HL-60/S4 treated with phorbol 12-myristate 13-acetate at 8.2 ng/mL for 4 days and 3 days (cell line): ENCODE data around the gene TMPO.
"Not testable (repeated sequence)": the region's sequence is repeated elsewhere in the genome, so short reads cannot be mapped to it uniquely, and the experiment has no call there.

Experiments used
- in situ Hi-C: fragments of 300-500 bp; cut with MboI; formaldehyde crosslinking; loops from 2 replicates; pipeline ENCODE4 v1.15.0; 2022; ENCODE audit warnings: low sequenced_read_pairs

TMPO gene

GRCh38 chr12:98578392-98578791 is 63.0 kb downstream of the TMPO start:
- in situ Hi-C loops = no loop called here

GRCh38 chr12:98578821-98579220 is 63.4 kb downstream of the TMPO start:
- in situ Hi-C loops = no loop called here

- in situ Hi-C loops = no loop called here
These were observed 64.0 kb downstream of the TMPO start for GRCh38 chr12:98579347-98579746.

GRCh38 chr12:98579835-98580234 is 64.4 kb downstream of the TMPO start:
- in situ Hi-C loops = no loop called here

- in situ Hi-C loops = no loop called here
These were observed 65.3 kb downstream of the TMPO start for GRCh38 chr12:98580695-98581094.

- in situ Hi-C loops = no loop called here
These were observed 65.7 kb downstream of the TMPO start for GRCh38 chr12:98581101-98581500.

GRCh38 chr12:98582093-98582492 is 66.7 kb downstream of the TMPO start:
- in situ Hi-C loops = no loop called here

GRCh38 chr12:98587084-98587483 is 71.7 kb downstream of the TMPO start:
- in situ Hi-C loops = no loop called here

GRCh38 chr12:98591209-98591608 is 75.8 kb downstream of the TMPO start:
- in situ Hi-C loops = no loop called here

- in situ Hi-C loops = no loop called here
These were observed 77.5 kb downstream of the TMPO start for GRCh38 chr12:98592825-98593322.

GRCh38 chr12:98593351-98594049 is 78.1 kb downstream of the TMPO start, which contains the start of gene SLC25A3:
SLC25A3 (plus strand) TSS chr12:98593686; CDS start chr12:98593979, 293 bp downstream.
- in situ Hi-C loops = no loop called here

- in situ Hi-C loops = no loop called here
These were observed 78.9 kb downstream of the TMPO start for GRCh38 chr12:98594050-98594835.

GRCh38 chr12:98595243-98595988 is 80.0 kb downstream of the TMPO start:
- in situ Hi-C loops = no loop called here

- in situ Hi-C loops = not testable (repeated sequence)
These were observed 81.9 kb downstream of the TMPO start for GRCh38 chr12:98597313-98597712.
